Measurements from ENCODE around the gene NUP62. TPM values are rescaled to one million over a fixed set of nuclear protein-coding genes. Genes with fewer than 3 reads are reported as not detected.

Gene NUP62
- polyA plus RNA-seq, 1 experiment: 12.4 TPM

DNA sequence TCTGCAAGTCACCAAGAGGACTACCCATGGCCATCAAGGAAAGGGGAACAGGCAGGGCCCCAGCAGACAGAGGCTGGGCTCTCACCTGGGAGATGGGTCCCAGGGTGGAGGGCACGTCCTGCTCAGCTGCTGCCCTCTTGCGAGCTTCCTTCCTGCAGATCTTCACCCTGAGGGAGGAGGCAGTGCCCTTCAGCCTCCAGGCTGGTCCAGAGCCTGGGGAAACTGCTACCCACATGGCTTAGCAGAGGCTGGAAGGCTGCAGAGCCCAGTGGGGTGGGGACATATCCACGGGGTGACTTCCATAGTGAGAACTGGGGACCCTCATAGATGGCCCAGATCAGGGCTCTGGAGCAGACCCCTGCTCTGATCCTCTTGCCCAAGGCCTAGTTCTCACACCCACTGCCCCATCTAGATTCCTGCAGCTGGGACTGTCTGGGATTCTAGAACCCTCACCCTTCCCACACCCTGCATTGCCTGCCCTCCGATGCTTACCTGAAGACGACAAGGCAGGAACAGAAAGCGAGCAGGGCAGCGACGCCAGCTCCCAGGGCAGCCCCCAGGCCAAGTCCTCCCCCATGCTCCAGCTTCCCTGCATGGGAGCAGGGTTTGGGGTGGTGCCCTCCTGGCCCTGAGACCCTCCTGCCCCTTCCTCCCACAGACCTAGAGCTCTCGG is 22.6 kb upstream of the NUP62 start:
- Histone ChIP-seq H3K9me3 (ENCODE audit: control insufficient read depth, insufficient read depth, low read length) (no peaks in the 10 kb centered on the region; the same call in 1 of the 2 replicates), H3K27me3 (ENCODE audit: control insufficient read depth, insufficient read depth, low read length) (peaks cover 33% of the 10 kb centered on the region), H3K27ac (ENCODE audit: low read depth, low read length) (no peak overlapping the region), H3K4me3 (ENCODE audit: low read depth, low read length) (no peak overlapping the region)
- TF ChIP-seq, protein P1, sequence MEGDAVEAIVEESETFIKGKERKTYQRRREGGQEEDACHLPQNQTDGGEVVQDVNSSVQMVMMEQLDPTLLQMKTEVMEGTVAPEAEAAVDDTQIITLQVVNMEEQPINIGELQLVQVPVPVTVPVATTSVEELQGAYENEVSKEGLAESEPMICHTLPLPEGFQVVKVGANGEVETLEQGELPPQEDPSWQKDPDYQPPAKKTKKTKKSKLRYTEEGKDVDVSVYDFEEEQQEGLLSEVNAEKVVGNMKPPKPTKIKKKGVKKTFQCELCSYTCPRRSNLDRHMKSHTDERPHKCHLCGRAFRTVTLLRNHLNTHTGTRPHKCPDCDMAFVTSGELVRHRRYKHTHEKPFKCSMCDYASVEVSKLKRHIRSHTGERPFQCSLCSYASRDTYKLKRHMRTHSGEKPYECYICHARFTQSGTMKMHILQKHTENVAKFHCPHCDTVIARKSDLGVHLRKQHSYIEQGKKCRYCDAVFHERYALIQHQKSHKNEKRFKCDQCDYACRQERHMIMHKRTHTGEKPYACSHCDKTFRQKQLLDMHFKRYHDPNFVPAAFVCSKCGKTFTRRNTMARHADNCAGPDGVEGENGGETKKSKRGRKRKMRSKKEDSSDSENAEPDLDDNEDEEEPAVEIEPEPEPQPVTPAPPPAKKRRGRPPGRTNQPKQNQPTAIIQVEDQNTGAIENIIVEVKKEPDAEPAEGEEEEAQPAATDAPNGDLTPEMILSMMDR (IDR thresholded peaks at IDR 0.05; ENCODE audit: low read depth, low read length): no peak
- ChIA-PET POLR2A (no interaction called here), CTCF (interaction anchor here (0.6 to 2.7 kb wide), 3 partner anchors 13 to 14 kb away, joined by 5 to 15 read pairs (median 7); no protein-coding TSS in a partner anchor)
- DNase-seq (ENCODE audit: low read depth, low spot score): no peak

DNA sequence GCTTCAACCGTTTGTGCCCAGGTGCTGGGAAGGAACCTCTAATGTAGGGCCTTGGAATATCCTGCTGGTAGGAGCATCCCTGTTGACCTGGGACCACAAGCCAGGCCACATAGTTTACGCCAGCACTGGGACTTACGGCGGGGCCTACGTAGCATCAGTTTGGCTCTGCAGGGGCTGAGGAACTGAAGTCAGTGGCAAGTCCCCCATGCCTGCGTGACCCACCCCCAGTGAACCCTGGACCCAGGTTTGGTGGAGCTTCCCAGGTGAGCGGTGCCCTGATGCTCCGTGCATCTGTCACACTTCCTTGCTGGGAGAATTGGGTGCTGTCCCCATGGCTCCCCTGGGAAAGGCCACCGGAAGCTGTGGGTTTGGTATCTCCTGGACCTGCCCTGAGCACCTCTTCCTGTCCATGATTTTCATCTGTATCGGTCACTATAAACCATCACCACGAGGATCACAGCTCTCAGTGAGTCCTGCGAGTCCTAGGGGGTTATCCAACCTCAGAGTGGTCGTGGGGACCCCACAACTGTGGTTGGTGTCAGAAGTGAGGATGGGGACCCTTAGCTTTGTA is 21.7 kb upstream of the NUP62 start:
- Histone ChIP-seq H3K4me3 (ENCODE audit: low read depth, low read length) (no peak overlapping the region), H3K9me3 (ENCODE audit: control insufficient read depth, insufficient read depth, low read length) (no peaks in the 10 kb centered on the region; the same call in 1 of the 2 replicates), H3K27ac (ENCODE audit: low read depth, low read length) (no peak overlapping the region), H3K27me3 (ENCODE audit: control insufficient read depth, insufficient read depth, low read length) (peaks cover 30% of the 10 kb centered on the region)
- ChIA-PET POLR2A (no interaction called here), CTCF (interaction anchor here (1.6 kb wide), 1 partner anchor 13 kb away, joined by 7 read pairs; no protein-coding TSS in a partner anchor)
- DNase-seq (ENCODE audit: low read depth, low spot score): no peak
- TF ChIP-seq, protein P1 (IDR thresholded peaks at IDR 0.05; ENCODE audit: low read depth, low read length): no peak

DNA sequence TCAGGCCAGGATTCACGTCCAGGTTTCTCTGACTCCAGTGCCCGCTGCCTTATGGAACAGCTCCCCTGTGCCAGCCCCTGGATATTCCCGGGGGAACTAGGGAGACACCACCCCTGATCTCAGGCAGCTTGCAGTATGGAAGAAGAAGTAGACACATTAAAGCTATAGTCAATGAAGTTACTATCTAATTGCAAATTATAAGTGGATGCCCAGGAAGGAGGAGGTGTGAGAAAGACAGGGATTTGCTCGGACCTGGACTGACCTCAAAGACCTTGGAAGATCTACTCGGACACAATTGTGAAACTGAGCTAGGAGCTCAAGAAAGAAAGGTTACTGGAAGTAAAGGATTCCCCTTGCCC is 21.3 kb upstream of the NUP62 start:
- Histone ChIP-seq H3K9me3 (ENCODE audit: control insufficient read depth, insufficient read depth, low read length) (no peaks in the 10 kb centered on the region; the same call in 1 of the 2 replicates), H3K4me3 (ENCODE audit: low read depth, low read length) (no peak overlapping the region), H3K27me3 (ENCODE audit: control insufficient read depth, insufficient read depth, low read length) (peaks cover 29% of the 10 kb centered on the region), H3K27ac (ENCODE audit: low read depth, low read length) (no peak overlapping the region)
- TF ChIP-seq, protein P1 (IDR thresholded peaks at IDR 0.05; ENCODE audit: low read depth, low read length): no peak
- ChIA-PET CTCF (interaction anchor here (1.6 to 3.2 kb wide), 2 partner anchors 12 to 13 kb away, joined by 7 to 25 read pairs; no protein-coding TSS in a partner anchor), POLR2A (no interaction called here)
- no peak for DNase-seq (ENCODE audit: low read depth, low spot score)

DNA sequence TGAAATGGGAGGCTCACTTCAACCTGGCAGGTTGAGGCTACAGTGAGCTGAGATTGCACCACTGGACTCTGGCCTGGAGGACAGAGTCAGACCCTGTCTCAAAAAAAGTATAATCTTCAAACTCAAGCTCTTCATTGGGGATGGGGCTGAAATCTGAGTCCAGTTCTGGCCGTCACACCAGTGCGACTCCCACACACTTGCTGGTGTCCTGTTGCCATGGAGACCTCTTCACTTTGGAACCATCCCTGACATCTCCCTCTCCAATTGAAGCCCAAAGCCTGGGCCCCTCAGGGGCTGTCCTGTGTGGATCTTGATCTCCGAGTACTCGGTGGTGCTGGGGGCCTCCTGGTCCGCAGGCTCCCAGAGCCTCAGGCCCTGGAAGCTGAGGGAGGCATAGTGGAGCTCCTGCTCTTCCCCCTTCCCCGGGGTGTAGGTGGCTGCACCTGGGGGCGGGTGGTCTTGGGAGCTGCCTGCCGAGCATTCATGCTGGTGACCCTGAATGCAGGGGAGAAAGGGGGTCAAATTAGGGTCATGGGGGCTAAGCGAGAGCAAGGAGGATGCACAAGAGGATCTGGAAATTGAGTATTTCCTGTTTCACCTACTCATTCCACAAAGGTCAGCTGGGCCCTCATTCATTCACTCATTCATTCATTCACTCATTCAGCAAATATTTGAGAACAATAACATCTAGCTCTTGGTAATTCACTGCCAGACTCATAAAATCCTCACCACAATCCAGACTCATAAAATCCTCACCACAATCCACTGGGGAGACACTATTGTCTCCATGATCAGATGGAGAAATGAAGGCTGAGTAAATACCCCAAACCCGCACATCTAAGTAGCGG is 20.7 kb upstream of the NUP62 start:
- no peak overlapping the region for H3K4me3 ChIP-seq (ENCODE audit: low read depth, low read length)
- TF ChIP-seq, protein P1 (IDR thresholded peaks at IDR 0.05; ENCODE audit: low read depth, low read length): no peak
- no peak for DNase-seq (ENCODE audit: low read depth, low spot score)
- ChIA-PET CTCF (interaction anchor here (3.2 kb wide), 1 partner anchor 12 kb away, joined by 25 read pairs; no protein-coding TSS in a partner anchor), POLR2A (no interaction called here)
- peaks cover 24% of the 10 kb centered on the region for H3K27me3 ChIP-seq (ENCODE audit: control insufficient read depth, insufficient read depth, low read length)
- H3K27ac ChIP-seq (ENCODE audit: low read depth, low read length): no peak overlapping the region
- H3K9me3 ChIP-seq (ENCODE audit: control insufficient read depth, insufficient read depth, low read length): no peaks in the 10 kb centered on the region; the same call in 1 of the 2 replicates
